ENCODE measurements around the gene ACAP1.
"Not testable (repeated sequence)": the region's sequence is repeated elsewhere in the genome, so short reads cannot be mapped to it uniquely, and the experiment has no call there.

Gene ACAP1

DNA sequence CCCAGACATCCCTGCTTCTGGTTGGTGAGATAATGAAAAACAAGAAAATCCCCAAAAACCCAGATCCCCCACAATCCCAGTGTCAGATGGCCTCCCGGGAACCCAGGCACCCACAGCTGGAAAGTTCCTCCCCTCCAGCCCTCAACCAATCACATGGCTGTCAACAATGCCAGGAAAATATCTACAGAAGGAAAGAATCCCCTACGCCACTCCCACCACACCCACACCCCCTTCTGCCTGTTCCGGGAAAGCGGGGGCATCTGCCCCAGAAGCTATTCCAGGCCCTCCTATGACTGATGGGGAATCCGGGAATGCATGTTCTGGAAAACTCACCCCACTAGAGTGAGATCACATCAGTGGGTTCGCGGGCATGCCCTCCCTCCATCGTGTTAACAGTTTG is 20.4 kb downstream of the ACAP1 start:
- DNase-seq, result no peak

DNA sequence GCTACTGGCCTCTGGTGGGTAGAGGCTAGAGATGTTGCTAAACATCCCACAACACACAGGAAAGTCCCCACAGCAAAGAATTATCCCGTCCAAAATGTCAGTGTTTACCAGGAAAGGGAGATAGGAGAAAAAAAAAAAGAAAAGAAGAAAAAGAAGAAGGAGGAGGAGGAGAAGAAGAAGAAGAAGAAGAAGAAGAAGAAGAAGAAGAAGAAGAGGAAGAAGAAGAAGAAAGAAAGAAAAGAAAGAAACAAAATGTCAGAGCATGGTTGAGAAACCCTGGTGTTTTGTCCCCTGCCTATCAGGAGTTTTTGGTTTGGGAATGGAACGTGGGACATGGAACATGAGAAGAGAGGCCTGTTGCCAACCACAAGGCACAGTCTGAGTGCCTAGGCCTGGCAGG is 21.1 kb downstream of the ACAP1 start:
- no peak for DNase-seq

- no peak for DNase-seq
Measured at GRCh38 chr17:7361906-7362305, 25.6 kb downstream of the ACAP1 start.

DNA sequence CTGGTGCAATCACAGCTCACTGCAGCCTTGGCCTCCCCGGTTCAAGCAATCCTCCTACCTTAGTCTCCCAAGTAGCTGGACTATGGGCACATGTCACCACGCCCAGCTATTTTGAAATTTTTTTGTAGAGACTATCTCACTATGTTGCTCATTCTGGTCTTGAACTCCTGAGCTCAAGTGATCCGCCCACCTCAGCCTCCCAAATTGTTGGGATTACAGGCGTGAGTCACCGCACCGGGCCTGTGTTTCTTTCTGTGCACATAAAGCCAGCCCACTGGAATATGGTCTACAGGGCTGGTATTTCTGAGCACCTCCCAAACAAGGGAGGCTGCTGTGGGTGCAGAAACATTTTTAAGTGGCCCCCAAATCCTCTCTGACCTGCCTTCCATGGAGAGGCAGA is 27.0 kb downstream of the ACAP1 start:
- no peak for DNase-seq

DNA sequence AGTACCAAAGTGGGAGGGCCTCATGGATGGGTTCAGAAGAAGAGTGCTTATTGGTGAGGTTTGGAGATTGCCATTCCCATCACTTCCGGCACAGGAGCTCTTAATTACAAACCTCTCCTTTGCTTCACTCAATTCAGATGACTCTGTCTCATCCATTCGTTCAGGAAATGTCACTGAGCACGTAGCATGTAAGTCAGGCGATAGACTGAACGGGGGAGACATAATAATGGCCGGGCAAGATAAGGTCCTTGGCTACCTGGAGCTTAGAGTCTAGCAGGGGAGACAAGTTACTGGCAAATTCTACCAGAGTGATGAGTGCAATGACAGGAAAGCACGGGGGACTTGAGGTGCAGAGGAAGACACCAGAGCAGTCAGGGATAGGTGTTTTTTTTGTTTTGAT is 29.6 kb downstream of the ACAP1 start:
- DNase-seq, result not testable (repeated sequence)

DNA sequence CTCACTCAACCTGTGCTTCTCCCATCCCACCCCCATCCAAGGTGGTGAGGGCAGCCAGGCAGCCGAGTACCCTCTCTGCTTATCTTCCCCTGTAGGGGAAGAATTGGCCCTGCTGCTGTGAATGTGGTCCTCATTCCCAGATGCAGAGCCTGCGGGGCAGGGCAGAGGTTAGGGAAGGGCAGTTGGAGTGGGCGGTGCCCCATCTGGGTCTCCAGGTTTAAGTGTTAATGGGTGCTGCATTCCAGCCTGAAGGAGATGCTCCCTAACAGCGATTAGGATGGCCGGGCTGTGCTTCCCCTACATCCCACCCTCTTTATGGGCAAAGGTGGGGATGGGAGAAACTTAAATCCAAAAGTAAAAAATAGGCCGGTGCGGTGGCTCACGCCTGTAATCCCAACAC is 30.8 kb downstream of the ACAP1 start:
- DNase-seq, result no peak

GRCh38 chr17:7367918-7368598 is 31.7 kb downstream of the ACAP1 start:
- DNase-seq, result no peak

- not testable (repeated sequence) for DNase-seq
Measured at GRCh38 chr17:7368599-7368994, 32.3 kb downstream of the ACAP1 start.

- DNase-seq, result no peak
Measured at GRCh38 chr17:7369825-7370224, 33.5 kb downstream of the ACAP1 start.

GRCh38 chr17:7370853-7371252 is 34.5 kb downstream of the ACAP1 start:
- DNase-seq, result no peak

DNA sequence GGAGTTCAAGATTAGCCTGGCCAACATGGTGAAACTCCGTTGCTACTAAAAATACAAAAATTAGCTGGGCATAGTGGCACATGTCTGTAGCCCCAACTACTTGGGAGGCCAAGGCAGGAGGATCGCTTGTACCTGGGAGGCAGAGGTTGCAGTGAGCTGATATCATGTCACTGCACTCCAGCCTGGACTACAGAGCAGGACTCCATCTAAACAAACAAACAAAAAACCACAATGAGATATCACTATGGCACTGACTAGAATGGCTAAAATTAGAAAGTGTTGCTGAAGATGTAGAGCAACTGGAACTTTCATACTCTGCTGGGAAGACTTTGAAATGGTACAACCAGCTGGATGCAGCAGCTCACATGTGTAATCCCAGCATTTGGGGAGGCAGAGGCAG is 38.0 kb downstream of the ACAP1 start:
- DNase-seq, result no peak

DNA sequence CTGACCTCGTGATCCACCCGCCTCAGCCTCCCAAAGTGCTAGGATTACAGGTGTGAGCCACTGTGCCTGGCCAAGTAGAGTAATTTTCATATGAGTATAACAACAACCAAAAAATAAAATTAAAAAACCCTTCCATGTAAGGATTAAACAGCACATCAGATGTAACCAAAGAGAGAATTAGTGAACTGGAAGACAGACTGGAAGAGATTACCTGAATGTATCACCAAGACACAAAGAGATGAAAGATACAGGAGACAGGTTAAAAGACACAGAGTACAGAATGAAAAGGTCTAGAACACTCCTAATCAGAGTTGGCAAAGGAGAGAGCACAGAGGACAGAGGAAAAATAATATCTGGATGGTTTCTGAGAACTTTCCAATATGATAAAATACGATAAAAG is 42.8 kb downstream of the ACAP1 start:
- DNase-seq, result no peak

GRCh38 chr17:7380321-7380720 is 44.0 kb downstream of the ACAP1 start:
- no peak for DNase-seq

DNA sequence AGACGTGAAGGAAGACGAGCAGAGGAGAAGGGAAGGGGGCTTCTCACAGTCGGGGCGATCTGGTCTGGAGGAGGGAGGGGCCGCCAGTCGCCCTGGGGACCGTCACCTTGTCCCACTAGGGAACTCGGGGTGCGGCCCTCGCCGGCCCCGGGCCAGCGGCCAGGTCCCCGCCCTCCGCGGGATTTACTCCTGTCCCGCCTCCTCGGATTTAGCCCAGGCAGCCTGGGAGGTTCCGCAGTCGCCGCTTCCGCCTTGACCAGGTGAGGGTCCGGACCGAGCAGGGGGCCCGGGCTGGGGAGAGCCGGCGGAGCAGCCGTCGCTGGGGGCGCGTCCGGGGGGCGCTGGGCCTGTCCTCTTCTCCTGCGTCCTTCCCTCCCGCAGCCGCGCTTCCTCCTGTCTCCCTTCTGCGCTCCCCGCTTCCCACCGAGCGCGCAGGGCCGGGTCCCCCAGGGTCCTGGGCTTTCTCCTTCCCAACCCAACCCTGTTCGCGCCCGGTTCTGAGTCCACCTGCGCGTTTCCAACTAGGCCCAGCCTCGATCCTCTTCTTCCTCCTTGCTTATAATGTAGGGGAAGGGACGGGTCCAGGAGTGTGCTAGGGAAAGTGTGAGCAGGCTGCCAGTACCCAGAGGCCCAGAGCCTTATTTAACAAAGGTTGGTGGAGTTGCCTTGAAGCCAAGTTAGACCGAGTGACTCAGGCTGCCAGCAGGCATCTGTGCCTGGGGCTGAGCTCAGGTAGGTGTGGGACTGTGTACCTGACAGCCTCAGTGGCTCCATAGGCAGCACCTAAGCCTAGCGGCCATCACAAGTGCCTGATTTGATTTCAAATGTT is 44.7 kb downstream of the ACAP1 start, which contains the start of gene TNK1:
TSS of gene TNK1 (plus strand) at position 235 of the 829 bp plus-strand sequence. CDS start 1,838 bp downstream, outside the sequence.
- DNase-seq, result no peak

GRCh38 chr17:7382901-7383300 is 46.6 kb downstream of the ACAP1 start:
- no peak for DNase-seq

- no peak for DNase-seq
Measured at GRCh38 chr17:7383371-7383741, 47.0 kb downstream of the ACAP1 start.

GRCh38 chr17:7383742-7384488 is 47.6 kb downstream of the ACAP1 start:
- peak; percentile 82 to 85 for DNase-seq

- DNase-seq, result no peak
Measured at GRCh38 chr17:7384489-7385081, 48.3 kb downstream of the ACAP1 start.

- no peak for DNase-seq
Measured at GRCh38 chr17:7388856-7389255, 52.5 kb downstream of the ACAP1 start.

DNA sequence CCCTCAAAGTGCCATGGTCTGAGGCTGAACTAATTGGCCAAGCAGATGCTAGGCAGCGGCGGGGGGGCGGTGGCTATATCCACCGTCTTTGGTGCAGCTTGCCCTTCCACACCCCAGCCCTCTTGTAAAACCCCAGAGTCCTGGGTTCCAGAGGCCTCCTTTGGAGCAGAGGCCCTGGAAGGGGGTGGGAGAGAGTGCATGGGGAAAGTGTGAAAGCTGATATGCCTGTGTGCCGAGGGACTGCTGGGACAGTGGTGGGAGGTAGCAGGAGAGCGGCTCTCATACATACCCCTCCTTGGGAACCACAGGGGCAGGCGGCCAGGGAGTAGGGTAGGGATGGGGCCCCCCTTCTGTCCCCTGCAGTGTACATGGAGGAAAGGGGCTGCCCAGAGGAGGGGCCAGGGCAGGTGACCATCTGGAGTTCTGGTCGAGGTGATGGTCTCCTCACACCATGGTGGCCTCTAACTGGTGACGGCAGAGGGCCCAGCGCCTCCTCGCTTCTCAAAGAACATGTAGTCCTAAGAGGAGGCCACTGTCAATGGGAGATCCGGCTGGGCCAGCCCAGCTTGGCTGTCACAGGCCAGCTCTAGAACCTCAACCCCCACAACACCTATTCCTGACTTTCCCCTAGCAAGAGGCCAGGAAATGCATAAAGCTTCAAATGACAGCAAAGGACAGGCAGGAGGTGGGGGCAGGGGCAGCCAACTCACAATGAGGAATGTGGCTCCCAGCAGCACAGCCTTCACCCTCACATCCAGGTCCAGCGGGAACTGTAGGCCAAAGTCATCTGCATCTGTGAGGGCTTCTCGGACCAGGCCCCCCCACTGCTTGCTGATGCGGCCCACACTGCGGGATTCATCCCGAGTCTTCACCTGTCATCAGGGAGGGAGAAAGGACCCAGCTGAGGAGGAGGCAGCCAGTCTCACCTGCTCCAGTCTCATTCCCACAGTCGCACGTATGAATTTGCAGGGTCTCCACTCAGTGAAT is 53.9 kb downstream of the ACAP1 start:
- DNase-seq, result no peak

DNA sequence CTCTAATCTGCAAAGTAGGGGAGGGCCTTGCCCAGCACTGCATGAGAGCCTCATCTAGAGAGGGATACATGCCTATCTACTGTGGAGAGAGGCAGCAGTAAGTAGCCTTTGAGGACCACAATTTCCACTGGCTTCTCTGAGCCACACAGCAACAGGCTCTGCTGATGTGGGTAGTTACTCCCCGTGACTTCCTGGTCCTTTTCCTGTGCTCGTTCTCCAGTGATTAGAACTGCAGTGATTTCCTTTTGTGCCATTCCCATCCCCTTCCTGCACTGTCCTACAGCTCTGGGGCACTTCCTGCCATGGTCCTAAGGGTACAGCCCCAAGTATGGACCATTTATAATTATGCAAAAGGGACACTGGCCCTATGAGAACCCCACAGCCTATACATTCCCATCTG is 55.0 kb downstream of the ACAP1 start:
- no peak for DNase-seq
